H9 (cell line): ENCODE measurements around the gene SORBS1. TPM values are rescaled to one million over a fixed set of nuclear protein-coding genes. Genes with fewer than 3 reads are reported as not detected.

Source experiments
- DNase-seq: peaks from one replicate; pipeline ENCODE4 v3.0.0-alpha.2; 2017
- H2AFZ ChIP-seq: one replicate; pipeline ENCODE4 v1.6.1; 2013; ENCODE audit warnings: mild to moderate bottlenecking, low read length, control low read depth, moderate library complexity
- H2AK5ac ChIP-seq: 2 replicates; pipeline ENCODE4 v1.6.1; 2013; ENCODE audit warnings: low read length, control low read depth, mixed read lengths; ENCODE audit not compliant: insufficient read length
- H2BK120ac ChIP-seq: one replicate; pipeline ENCODE4 v1.6.1; 2013; ENCODE audit warnings: low read depth, mild to moderate bottlenecking, low read length, control low read depth, inconsistent platforms; ENCODE audit not compliant: poor library complexity, severe bottlenecking
- H2BK12ac ChIP-seq: 2 replicates; pipeline ENCODE4 v1.6.1; 2013; ENCODE audit warnings: low read length, control low read depth, mixed read lengths, low read depth; ENCODE audit not compliant: insufficient read length
- H2BK15ac ChIP-seq: 2 replicates; pipeline ENCODE4 v1.6.1; 2013; ENCODE audit warnings: low read depth, low read length, control low read depth
- H2BK20ac ChIP-seq: one replicate; pipeline ENCODE4 v1.6.1; 2013; ENCODE audit warnings: low read depth, mild to moderate bottlenecking, low read length, control low read depth, inconsistent platforms; ENCODE audit not compliant: poor library complexity, severe bottlenecking
- H2BK5ac ChIP-seq: 2 replicates; pipeline ENCODE4 v1.6.1; 2013; ENCODE audit warnings: low read length, control low read depth, mixed read lengths; ENCODE audit not compliant: insufficient read length
- H3K14ac ChIP-seq: 2 replicates; pipeline ENCODE4 v1.6.1; 2013; ENCODE audit warnings: low read length, control low read depth; ENCODE audit not compliant: insufficient read depth
- H3K18ac ChIP-seq: 2 replicates; pipeline ENCODE4 v1.6.1; 2013; ENCODE audit warnings: low read depth, mild to moderate bottlenecking, mixed read lengths, low read length, control low read depth; ENCODE audit not compliant: insufficient read length
- H3K23ac ChIP-seq: 2 replicates; pipeline ENCODE4 v1.6.1; 2013; ENCODE audit warnings: low read length, control low read depth, mixed read lengths, low read depth; ENCODE audit not compliant: insufficient read length
- H3K23me2 ChIP-seq: 2 replicates; pipeline ENCODE4 v1.6.1; 2013; ENCODE audit warnings: low read depth, mild to moderate bottlenecking, mixed read lengths, low read length, control low read depth; ENCODE audit not compliant: insufficient read length, poor library complexity, severe bottlenecking
- H3K27ac ChIP-seq: 2 replicates; pipeline ENCODE4 v1.5.1; 2013; ENCODE audit warnings: low read length, control low read depth, mixed read lengths, low read depth; ENCODE audit not compliant: insufficient read length
- H3K27me3 ChIP-seq: 2 replicates; pipeline ENCODE4 v1.6.1; 2013; ENCODE audit warnings: low read length, control low read depth, inconsistent platforms; ENCODE audit not compliant: insufficient read depth
- H3K4ac ChIP-seq: 2 replicates; pipeline ENCODE4 v1.6.1; 2013; ENCODE audit warnings: low read depth, mild to moderate bottlenecking, control low read depth, inconsistent platforms, low read length, moderate library complexity
- H3K4me1 ChIP-seq: 2 replicates; pipeline ENCODE4 v1.6.1; 2013; ENCODE audit warnings: low read length, control low read depth, inconsistent platforms; ENCODE audit not compliant: insufficient read depth
- H3K4me2 ChIP-seq: 2 replicates; pipeline ENCODE4 v1.6.1; 2013; ENCODE audit warnings: low read length, control low read depth, mixed read lengths; ENCODE audit not compliant: insufficient read length, insufficient read depth
- H3K56ac ChIP-seq: 2 replicates; pipeline ENCODE4 v1.6.1; 2013; ENCODE audit warnings: low read depth, mild to moderate bottlenecking, mixed read lengths, low read length, control low read depth; ENCODE audit not compliant: insufficient read length
- H3K79me1 ChIP-seq: 2 replicates; pipeline ENCODE4 v1.6.1; 2013; ENCODE audit warnings: low read depth, mild to moderate bottlenecking, moderate library complexity, low read length, control low read depth, inconsistent platforms; ENCODE audit not compliant: insufficient read depth, poor library complexity, severe bottlenecking
- H3K79me2 ChIP-seq: 2 replicates; pipeline ENCODE4 v1.6.1; 2013; ENCODE audit warnings: low read length, control low read depth, inconsistent platforms; ENCODE audit not compliant: insufficient read depth
- H3K9ac ChIP-seq: 2 replicates; pipeline ENCODE4 v1.6.1; 2013; ENCODE audit warnings: low read length, control low read depth, mixed read lengths; ENCODE audit not compliant: insufficient read length; ENCODE audit errors: extremely low read depth
- H3K9me3 ChIP-seq: one replicate; pipeline ENCODE4 v1.6.1; 2013; ENCODE audit warnings: low read depth, low read length, inconsistent platforms; ENCODE audit not compliant: control insufficient read depth
- H3T11ph ChIP-seq: one replicate; pipeline ENCODE4 v1.6.1; 2013; ENCODE audit warnings: mild to moderate bottlenecking, low read length, control low read depth, inconsistent platforms
- H4K20me1 ChIP-seq: one replicate; pipeline ENCODE4 v1.6.1; 2013; ENCODE audit not compliant: control insufficient read depth, insufficient read length, insufficient read depth
- H4K5ac ChIP-seq: 2 replicates; pipeline ENCODE4 v1.6.1; 2013; ENCODE audit warnings: low read depth, mild to moderate bottlenecking, mixed read lengths, low read length, control low read depth; ENCODE audit not compliant: insufficient read length
- H4K8ac ChIP-seq: replicated peaks from 2 replicates; pipeline ENCODE4 v1.6.1; 2013; ENCODE audit warnings: low read length, control low read depth, mixed read lengths, low read depth; ENCODE audit not compliant: insufficient read length
- H4K91ac ChIP-seq: 2 replicates; pipeline ENCODE4 v1.6.1; 2013; ENCODE audit warnings: low read depth, mild to moderate bottlenecking, moderate library complexity, mixed read lengths, low read length, control low read depth; ENCODE audit not compliant: insufficient read length
- H3K27ac Mint-ChIP-seq, 3 experiments: 2 replicates in 2 of 3; 3 replicates in 1 of 3; pipeline ENCODE4 v1.8.0; 2020 to 2021; ENCODE audit warnings: mixed read lengths in 3 of 3, mild to moderate bottlenecking in 1 of 3, moderate library complexity in 1 of 3
- H3K27me3 Mint-ChIP-seq: 2 replicates; pipeline ENCODE4 v1.8.0; 2021; ENCODE audit warnings: low read depth, mild to moderate bottlenecking, moderate library complexity, mixed read lengths
- H3K36me3 Mint-ChIP-seq, 3 experiments: 2 replicates in 2 of 3; 3 replicates in 1 of 3; pipeline ENCODE4 v1.8.0; 2020 to 2021; ENCODE audit warnings: low read depth in 3 of 3, mixed read lengths in 3 of 3; ENCODE audit not compliant: insufficient read depth in 1 of 3
- H3K4me1 Mint-ChIP-seq, 2 experiments: 2 replicates each; pipeline ENCODE4 v1.8.0; 2020; ENCODE audit warnings: mixed read lengths in 2 of 2
- H3K4me3 Mint-ChIP-seq, 2 experiments: 2 replicates in 1 of 2; 3 replicates in 1 of 2; pipeline ENCODE4 v1.8.0; 2020 to 2021; ENCODE audit warnings: mild to moderate bottlenecking in 2 of 2, mixed read lengths in 2 of 2, moderate library complexity in 1 of 2
- H3K9me3 Mint-ChIP-seq, 2 experiments: 2 replicates in 1 of 2; 3 replicates in 1 of 2; pipeline ENCODE4 v1.8.0; 2020; ENCODE audit warnings: mild to moderate bottlenecking in 2 of 2, mixed read lengths in 2 of 2, moderate library complexity in 1 of 2
- CTCF ChIP-seq: fragments of 200-600 bp; sonication (generic); conservative IDR thresholded peaks from 3 replicates; pipeline ENCODE4 v1.8.0; 2021; ENCODE audit warnings: antibody characterized with exemption, mild to moderate bottlenecking
- WGBS: extraction: QIAGEN DNeasy Blood & Tissue Kit; methylation state at CpG from one replicate; pipeline ENCODE4 v1.1.7; 2013; ENCODE audit warnings: missing lambda C conversion rate, low lambda C conversion rate, mixed read lengths; ENCODE audit not compliant: insufficient read length; ENCODE audit errors: extremely low coverage; 5-methylcytosine and 5-hydroxymethylcytosine counted together
- total RNA-seq: library from RNA; stranded (reverse); gene quantifications from 2 replicates; pipeline ENCODE4 v1.2.1, GENCODE V29; 2021

The SORBS1 gene
- total RNA-seq, 1 experiment from 2014 or later, result 24.3 TPM

- H4K91ac ChIP-seq, result no peak overlapping the region
- no peaks in the 10 kb centered on the region for H3K27me3 ChIP-seq
- peaks cover 5% of the 10 kb centered on the region; the same call in 1 of the 2 replicates for H3K4me1 ChIP-seq
- no peak for TF ChIP-seq CTCF
- H2BK15ac ChIP-seq, result no peak overlapping the region
- H3K79me2 ChIP-seq, result peaks cover 5% of the 10 kb centered on the region; the same call in 1 of the 2 replicates
- peak overlapping the region in 1 of 3 experiments; percentile 28; a peak in 2 of 7 replicates for H3K27ac Mint-ChIP-seq
- H3K36me3 Mint-ChIP-seq, result no peaks in the 10 kb centered on the region
- DNase-seq, result no peak
- no peak overlapping the region for H2BK120ac ChIP-seq
- H2AFZ ChIP-seq, result no peak overlapping the region
- no peak overlapping the region for H3K4me3 Mint-ChIP-seq
- no peaks in the 10 kb centered on the region for H3K9me3 ChIP-seq
- H3K9me3 Mint-ChIP-seq, result no peaks in the 10 kb centered on the region
- no peak overlapping the region for H3K56ac ChIP-seq
- H3K79me1 ChIP-seq, result no peaks in the 10 kb centered on the region
- no CpG with 5 or more reads among the region's 7 CpGs for WGBS
- no peak overlapping the region for H3T11ph ChIP-seq
- peaks cover 46 to 54% of the 10 kb centered on the region in 2 experiments for H3K4me1 Mint-ChIP-seq
- H3K18ac ChIP-seq, result no peak overlapping the region
- H3K23me2 ChIP-seq, result no peaks in the 10 kb centered on the region
- no peak overlapping the region for H3K27ac ChIP-seq
- H4K20me1 ChIP-seq, result no peaks in the 10 kb centered on the region
- no peak overlapping the region for H3K4me2 ChIP-seq
- no peak overlapping the region for H3K23ac ChIP-seq
- H4K8ac ChIP-seq, result no peak overlapping the region
- no peak overlapping the region for H3K14ac ChIP-seq
- no peak overlapping the region for H3K9ac ChIP-seq
- no peak overlapping the region for H3K4ac ChIP-seq
- no peak overlapping the region for H2AK5ac ChIP-seq
- no peak overlapping the region for H4K5ac ChIP-seq
- no peaks in the 10 kb centered on the region for H3K27me3 Mint-ChIP-seq
- H2BK20ac ChIP-seq, result no peak overlapping the region
- H2BK12ac ChIP-seq, result no peak overlapping the region
- no peak overlapping the region for H2BK5ac ChIP-seq
Observed at GRCh38 chr10:95500649-95501048, 60.5 kb downstream of the SORBS1 start.
